DND-41 (cell line): ENCODE results near the gene NISCH.

Experiments
- CTCF ChIP-seq: IDR thresholded peaks from 2 replicates; pipeline ENCODE4 v1.5.1; 2012; ENCODE audit warnings: borderline replicate concordance, low read length, moderate library complexity, mild to moderate bottlenecking; ENCODE audit not compliant: poor library complexity, severe bottlenecking; ENCODE audit errors: extremely low read depth
- EZH2 ChIP-seq: IDR thresholded peaks from 3 replicates; pipeline ENCODE4 v1.6.1; 2012; ENCODE audit warnings: borderline replicate concordance, low read depth, mild to moderate bottlenecking, moderate library complexity, low read length, inconsistent platforms; ENCODE audit not compliant: severe bottlenecking

GRCh38 chr3:52511509-52511908 is 56.1 kb downstream of the NISCH start:
- TF ChIP-seq CTCF, result no peak
- no peak for TF ChIP-seq EZH2
